ENCODE measurements around the gene SRRM1. TPM values are rescaled to one million over a fixed set of nuclear protein-coding genes. Genes with fewer than 3 reads are reported as not detected.

The SRRM1 gene
- total and polyA plus RNA-seq, 10 of the 15 experiments (the other 5 are each of a cell fraction or from before 2014, with no cell fraction given), result 36.8 to 285 (median 126) TPM

DNA sequence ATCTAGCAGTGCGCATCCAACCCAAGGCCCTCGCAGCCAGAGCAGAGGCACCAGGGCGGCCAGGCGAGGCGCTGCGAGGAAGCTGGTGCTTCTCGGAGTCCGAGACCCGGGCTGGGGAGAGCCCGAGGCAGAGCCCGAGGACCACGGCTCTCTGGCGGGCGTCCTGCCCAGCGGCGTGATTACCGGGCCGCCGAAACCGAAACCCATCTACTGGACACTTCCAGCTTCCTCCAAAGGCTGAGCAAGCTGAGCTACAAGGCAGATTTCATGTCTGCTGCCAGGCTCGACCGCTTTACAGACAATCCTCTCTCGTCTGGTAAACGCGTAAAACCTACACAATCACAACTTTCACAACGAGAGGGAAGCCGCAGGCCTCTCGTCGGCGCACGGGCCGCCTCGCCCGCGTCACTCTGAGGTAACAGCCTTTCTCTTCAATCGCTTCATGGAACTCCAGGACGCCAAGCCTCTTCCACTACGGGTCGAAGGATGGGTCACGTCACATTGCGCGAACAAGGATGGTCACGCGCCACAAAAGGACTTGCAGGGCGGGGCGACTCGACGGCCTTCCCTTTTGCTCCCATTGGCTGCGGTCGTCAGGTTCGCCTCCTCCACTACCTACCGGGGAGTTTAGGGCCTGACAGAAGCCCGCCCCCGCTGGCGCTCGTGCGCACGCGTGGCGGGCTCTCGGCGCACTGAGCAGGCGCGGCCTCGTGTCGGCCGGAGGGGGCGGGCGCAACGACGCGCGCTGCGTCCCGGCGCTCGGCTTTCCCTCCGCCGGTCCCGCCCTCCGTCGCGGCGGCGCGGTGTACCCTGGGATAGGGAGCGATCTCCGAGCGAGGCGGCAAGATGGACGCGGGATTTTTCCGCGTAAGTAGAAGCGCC lies at the start of gene SRRM1 (continued):
- TF ChIP-seq NR2C1 (IDR thresholded peaks at IDR 0.05) (peak; percentile 35; the same call in 1 of the 2 replicates), IKZF2 (IDR thresholded peaks at IDR 0.05) (peak; percentile 37 to 59; a peak in 2 of 4 replicates), HDAC2 (IDR thresholded peaks at IDR 0.05) (no peak), ZNF622 (IDR thresholded peaks at IDR 0.05) (no peak), RFX5 (IDR thresholded peaks at IDR 0.05; ENCODE audit: low read depth, low read length) (no peak), FOS (IDR thresholded peaks at IDR 0.05; ENCODE audit: borderline replicate concordance, extremely low read depth, insufficient read length) (peak; percentile 10), SIX5 (IDR thresholded peaks at IDR 0.05; ENCODE audit: low read depth, low read length, severe bottlenecking) (no peak), ASH2L (IDR thresholded peaks at IDR 0.05; ENCODE audit: borderline replicate concordance, low read depth) (no peak), STAT1 (conservative IDR thresholded peaks at IDR 0.05) (peak; percentile 2; the same call in 1 of the 2 replicates), POLR2A (IDR thresholded peaks at IDR 0.05; ENCODE audit: low read depth, low read length) (peak; percentile 93), CEBPB (IDR thresholded peaks at IDR 0.05; ENCODE audit: borderline replicate concordance in 1 of 2, low read depth in 2 of 2, low read length in 2 of 2) (no peak), SPI1 (IDR thresholded peaks at IDR 0.05; ENCODE audit: borderline replicate concordance, insufficient read depth, low read depth, low read length) (no peak; the same call in 1 of the 2 replicates), KDM1A (IDR thresholded peaks at IDR 0.05; ENCODE audit: borderline replicate concordance) (no peak), DPF2 (IDR thresholded peaks at IDR 0.05) (peak; percentile 28; the same call in 1 of the 2 replicates)
- TF ChIP-seq, protein P1, sequence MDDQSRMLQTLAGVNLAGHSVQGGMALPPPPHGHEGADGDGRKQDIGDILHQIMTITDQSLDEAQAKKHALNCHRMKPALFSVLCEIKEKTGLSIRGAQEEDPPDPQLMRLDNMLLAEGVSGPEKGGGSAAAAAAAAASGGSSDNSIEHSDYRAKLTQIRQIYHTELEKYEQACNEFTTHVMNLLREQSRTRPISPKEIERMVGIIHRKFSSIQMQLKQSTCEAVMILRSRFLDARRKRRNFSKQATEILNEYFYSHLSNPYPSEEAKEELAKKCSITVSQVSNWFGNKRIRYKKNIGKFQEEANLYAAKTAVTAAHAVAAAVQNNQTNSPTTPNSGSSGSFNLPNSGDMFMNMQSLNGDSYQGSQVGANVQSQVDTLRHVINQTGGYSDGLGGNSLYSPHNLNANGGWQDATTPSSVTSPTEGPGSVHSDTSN (IDR thresholded peaks at IDR 0.05; ENCODE audit: insufficient replicate concordance, low read depth, low read length), result no peak
- TF ChIP-seq, protein P2, sequence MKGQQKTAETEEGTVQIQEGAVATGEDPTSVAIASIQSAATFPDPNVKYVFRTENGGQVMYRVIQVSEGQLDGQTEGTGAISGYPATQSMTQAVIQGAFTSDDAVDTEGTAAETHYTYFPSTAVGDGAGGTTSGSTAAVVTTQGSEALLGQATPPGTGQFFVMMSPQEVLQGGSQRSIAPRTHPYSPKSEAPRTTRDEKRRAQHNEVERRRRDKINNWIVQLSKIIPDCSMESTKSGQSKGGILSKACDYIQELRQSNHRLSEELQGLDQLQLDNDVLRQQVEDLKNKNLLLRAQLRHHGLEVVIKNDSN (IDR thresholded peaks at IDR 0.05; ENCODE audit: borderline replicate concordance, extremely low read length, insufficient read depth, low read depth, low read length), result peak; percentile 79
- TF ChIP-seq, protein P3, sequence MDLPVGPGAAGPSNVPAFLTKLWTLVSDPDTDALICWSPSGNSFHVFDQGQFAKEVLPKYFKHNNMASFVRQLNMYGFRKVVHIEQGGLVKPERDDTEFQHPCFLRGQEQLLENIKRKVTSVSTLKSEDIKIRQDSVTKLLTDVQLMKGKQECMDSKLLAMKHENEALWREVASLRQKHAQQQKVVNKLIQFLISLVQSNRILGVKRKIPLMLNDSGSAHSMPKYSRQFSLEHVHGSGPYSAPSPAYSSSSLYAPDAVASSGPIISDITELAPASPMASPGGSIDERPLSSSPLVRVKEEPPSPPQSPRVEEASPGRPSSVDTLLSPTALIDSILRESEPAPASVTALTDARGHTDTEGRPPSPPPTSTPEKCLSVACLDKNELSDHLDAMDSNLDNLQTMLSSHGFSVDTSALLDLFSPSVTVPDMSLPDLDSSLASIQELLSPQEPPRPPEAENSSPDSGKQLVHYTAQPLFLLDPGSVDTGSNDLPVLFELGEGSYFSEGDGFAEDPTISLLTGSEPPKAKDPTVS (IDR thresholded peaks at IDR 0.05; ENCODE audit: low read depth, low read length), result no peak
- TF ChIP-seq, protein P4, sequence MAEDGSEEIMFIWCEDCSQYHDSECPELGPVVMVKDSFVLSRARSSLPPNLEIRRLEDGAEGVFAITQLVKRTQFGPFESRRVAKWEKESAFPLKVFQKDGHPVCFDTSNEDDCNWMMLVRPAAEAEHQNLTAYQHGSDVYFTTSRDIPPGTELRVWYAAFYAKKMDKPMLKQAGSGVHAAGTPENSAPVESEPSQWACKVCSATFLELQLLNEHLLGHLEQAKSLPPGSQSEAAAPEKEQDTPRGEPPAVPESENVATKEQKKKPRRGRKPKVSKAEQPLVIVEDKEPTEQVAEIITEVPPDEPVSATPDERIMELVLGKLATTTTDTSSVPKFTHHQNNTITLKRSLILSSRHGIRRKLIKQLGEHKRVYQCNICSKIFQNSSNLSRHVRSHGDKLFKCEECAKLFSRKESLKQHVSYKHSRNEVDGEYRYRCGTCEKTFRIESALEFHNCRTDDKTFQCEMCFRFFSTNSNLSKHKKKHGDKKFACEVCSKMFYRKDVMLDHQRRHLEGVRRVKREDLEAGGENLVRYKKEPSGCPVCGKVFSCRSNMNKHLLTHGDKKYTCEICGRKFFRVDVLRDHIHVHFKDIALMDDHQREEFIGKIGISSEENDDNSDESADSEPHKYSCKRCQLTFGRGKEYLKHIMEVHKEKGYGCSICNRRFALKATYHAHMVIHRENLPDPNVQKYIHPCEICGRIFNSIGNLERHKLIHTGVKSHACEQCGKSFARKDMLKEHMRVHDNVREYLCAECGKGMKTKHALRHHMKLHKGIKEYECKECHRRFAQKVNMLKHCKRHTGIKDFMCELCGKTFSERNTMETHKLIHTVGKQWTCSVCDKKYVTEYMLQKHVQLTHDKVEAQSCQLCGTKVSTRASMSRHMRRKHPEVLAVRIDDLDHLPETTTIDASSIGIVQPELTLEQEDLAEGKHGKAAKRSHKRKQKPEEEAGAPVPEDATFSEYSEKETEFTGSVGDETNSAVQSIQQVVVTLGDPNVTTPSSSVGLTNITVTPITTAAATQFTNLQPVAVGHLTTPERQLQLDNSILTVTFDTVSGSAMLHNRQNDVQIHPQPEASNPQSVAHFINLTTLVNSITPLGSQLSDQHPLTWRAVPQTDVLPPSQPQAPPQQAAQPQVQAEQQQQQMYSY (CRISPR knock-in tag; IDR thresholded peaks at IDR 0.05), result no peak
- TF ChIP-seq, protein P5, sequence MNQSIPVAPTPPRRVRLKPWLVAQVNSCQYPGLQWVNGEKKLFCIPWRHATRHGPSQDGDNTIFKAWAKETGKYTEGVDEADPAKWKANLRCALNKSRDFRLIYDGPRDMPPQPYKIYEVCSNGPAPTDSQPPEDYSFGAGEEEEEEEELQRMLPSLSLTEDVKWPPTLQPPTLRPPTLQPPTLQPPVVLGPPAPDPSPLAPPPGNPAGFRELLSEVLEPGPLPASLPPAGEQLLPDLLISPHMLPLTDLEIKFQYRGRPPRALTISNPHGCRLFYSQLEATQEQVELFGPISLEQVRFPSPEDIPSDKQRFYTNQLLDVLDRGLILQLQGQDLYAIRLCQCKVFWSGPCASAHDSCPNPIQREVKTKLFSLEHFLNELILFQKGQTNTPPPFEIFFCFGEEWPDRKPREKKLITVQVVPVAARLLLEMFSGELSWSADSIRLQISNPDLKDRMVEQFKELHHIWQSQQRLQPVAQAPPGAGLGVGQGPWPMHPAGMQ (IDR thresholded peaks at IDR 0.05; ENCODE audit: borderline replicate concordance), result no peak
